H9 (cell line): ENCODE data around the gene MMRN1. TPM values are rescaled to one million over a fixed set of nuclear protein-coding genes. Genes with fewer than 3 reads are reported as not detected.
A peak's percentile ranks its signal among the peaks of the same experiment; 100 is the strongest.

Source experiments
- DNase-seq: peaks from one replicate; pipeline ENCODE4 v3.0.0-alpha.2; 2017
- H2AFZ ChIP-seq: one replicate; pipeline ENCODE4 v1.6.1; 2013; ENCODE audit warnings: mild to moderate bottlenecking, low read length, control low read depth, moderate library complexity
- H2AK5ac ChIP-seq: 2 replicates; pipeline ENCODE4 v1.6.1; 2013; ENCODE audit warnings: low read length, control low read depth, mixed read lengths; ENCODE audit not compliant: insufficient read length
- H2BK120ac ChIP-seq: one replicate; pipeline ENCODE4 v1.6.1; 2013; ENCODE audit warnings: low read depth, mild to moderate bottlenecking, low read length, control low read depth, inconsistent platforms; ENCODE audit not compliant: poor library complexity, severe bottlenecking
- H2BK12ac ChIP-seq: 2 replicates; pipeline ENCODE4 v1.6.1; 2013; ENCODE audit warnings: low read length, control low read depth, mixed read lengths, low read depth; ENCODE audit not compliant: insufficient read length
- H2BK15ac ChIP-seq: 2 replicates; pipeline ENCODE4 v1.6.1; 2013; ENCODE audit warnings: low read depth, low read length, control low read depth
- H2BK20ac ChIP-seq: one replicate; pipeline ENCODE4 v1.6.1; 2013; ENCODE audit warnings: low read depth, mild to moderate bottlenecking, low read length, control low read depth, inconsistent platforms; ENCODE audit not compliant: poor library complexity, severe bottlenecking
- H2BK5ac ChIP-seq: 2 replicates; pipeline ENCODE4 v1.6.1; 2013; ENCODE audit warnings: low read length, control low read depth, mixed read lengths; ENCODE audit not compliant: insufficient read length
- H3K14ac ChIP-seq: 2 replicates; pipeline ENCODE4 v1.6.1; 2013; ENCODE audit warnings: low read length, control low read depth; ENCODE audit not compliant: insufficient read depth
- H3K18ac ChIP-seq: 2 replicates; pipeline ENCODE4 v1.6.1; 2013; ENCODE audit warnings: low read depth, mild to moderate bottlenecking, mixed read lengths, low read length, control low read depth; ENCODE audit not compliant: insufficient read length
- H3K23ac ChIP-seq: 2 replicates; pipeline ENCODE4 v1.6.1; 2013; ENCODE audit warnings: low read length, control low read depth, mixed read lengths, low read depth; ENCODE audit not compliant: insufficient read length
- H3K23me2 ChIP-seq: 2 replicates; pipeline ENCODE4 v1.6.1; 2013; ENCODE audit warnings: low read depth, mild to moderate bottlenecking, mixed read lengths, low read length, control low read depth; ENCODE audit not compliant: insufficient read length, poor library complexity, severe bottlenecking
- H3K27ac ChIP-seq: 2 replicates; pipeline ENCODE4 v1.5.1; 2013; ENCODE audit warnings: low read length, control low read depth, mixed read lengths, low read depth; ENCODE audit not compliant: insufficient read length
- H3K27me3 ChIP-seq: 2 replicates; pipeline ENCODE4 v1.6.1; 2013; ENCODE audit warnings: low read length, control low read depth, inconsistent platforms; ENCODE audit not compliant: insufficient read depth
- H3K4ac ChIP-seq: 2 replicates; pipeline ENCODE4 v1.6.1; 2013; ENCODE audit warnings: low read depth, mild to moderate bottlenecking, control low read depth, inconsistent platforms, low read length, moderate library complexity
- H3K4me1 ChIP-seq: 2 replicates; pipeline ENCODE4 v1.6.1; 2013; ENCODE audit warnings: low read length, control low read depth, inconsistent platforms; ENCODE audit not compliant: insufficient read depth
- H3K4me2 ChIP-seq: 2 replicates; pipeline ENCODE4 v1.6.1; 2013; ENCODE audit warnings: low read length, control low read depth, mixed read lengths; ENCODE audit not compliant: insufficient read length, insufficient read depth
- H3K56ac ChIP-seq: 2 replicates; pipeline ENCODE4 v1.6.1; 2013; ENCODE audit warnings: low read depth, mild to moderate bottlenecking, mixed read lengths, low read length, control low read depth; ENCODE audit not compliant: insufficient read length
- H3K79me1 ChIP-seq: 2 replicates; pipeline ENCODE4 v1.6.1; 2013; ENCODE audit warnings: low read depth, mild to moderate bottlenecking, moderate library complexity, low read length, control low read depth, inconsistent platforms; ENCODE audit not compliant: insufficient read depth, poor library complexity, severe bottlenecking
- H3K79me2 ChIP-seq: 2 replicates; pipeline ENCODE4 v1.6.1; 2013; ENCODE audit warnings: low read length, control low read depth, inconsistent platforms; ENCODE audit not compliant: insufficient read depth
- H3K9ac ChIP-seq: 2 replicates; pipeline ENCODE4 v1.6.1; 2013; ENCODE audit warnings: low read length, control low read depth, mixed read lengths; ENCODE audit not compliant: insufficient read length; ENCODE audit errors: extremely low read depth
- H3K9me3 ChIP-seq: one replicate; pipeline ENCODE4 v1.6.1; 2013; ENCODE audit warnings: low read depth, low read length, inconsistent platforms; ENCODE audit not compliant: control insufficient read depth
- H3T11ph ChIP-seq: one replicate; pipeline ENCODE4 v1.6.1; 2013; ENCODE audit warnings: mild to moderate bottlenecking, low read length, control low read depth, inconsistent platforms
- H4K20me1 ChIP-seq: one replicate; pipeline ENCODE4 v1.6.1; 2013; ENCODE audit not compliant: control insufficient read depth, insufficient read length, insufficient read depth
- H4K5ac ChIP-seq: 2 replicates; pipeline ENCODE4 v1.6.1; 2013; ENCODE audit warnings: low read depth, mild to moderate bottlenecking, mixed read lengths, low read length, control low read depth; ENCODE audit not compliant: insufficient read length
- H4K8ac ChIP-seq: replicated peaks from 2 replicates; pipeline ENCODE4 v1.6.1; 2013; ENCODE audit warnings: low read length, control low read depth, mixed read lengths, low read depth; ENCODE audit not compliant: insufficient read length
- H4K91ac ChIP-seq: 2 replicates; pipeline ENCODE4 v1.6.1; 2013; ENCODE audit warnings: low read depth, mild to moderate bottlenecking, moderate library complexity, mixed read lengths, low read length, control low read depth; ENCODE audit not compliant: insufficient read length
- H3K27ac Mint-ChIP-seq, 3 experiments: 2 replicates in 2 of 3; 3 replicates in 1 of 3; pipeline ENCODE4 v1.8.0; 2020 to 2021; ENCODE audit warnings: mixed read lengths in 3 of 3, mild to moderate bottlenecking in 1 of 3, moderate library complexity in 1 of 3
- H3K27me3 Mint-ChIP-seq: 2 replicates; pipeline ENCODE4 v1.8.0; 2021; ENCODE audit warnings: low read depth, mild to moderate bottlenecking, moderate library complexity, mixed read lengths
- H3K36me3 Mint-ChIP-seq, 3 experiments: 2 replicates in 2 of 3; 3 replicates in 1 of 3; pipeline ENCODE4 v1.8.0; 2020 to 2021; ENCODE audit warnings: low read depth in 3 of 3, mixed read lengths in 3 of 3; ENCODE audit not compliant: insufficient read depth in 1 of 3
- H3K4me1 Mint-ChIP-seq, 2 experiments: 2 replicates each; pipeline ENCODE4 v1.8.0; 2020; ENCODE audit warnings: mixed read lengths in 2 of 2
- H3K4me3 Mint-ChIP-seq, 2 experiments: 2 replicates in 1 of 2; 3 replicates in 1 of 2; pipeline ENCODE4 v1.8.0; 2020 to 2021; ENCODE audit warnings: mild to moderate bottlenecking in 2 of 2, mixed read lengths in 2 of 2, moderate library complexity in 1 of 2
- H3K9me3 Mint-ChIP-seq, 2 experiments: 2 replicates in 1 of 2; 3 replicates in 1 of 2; pipeline ENCODE4 v1.8.0; 2020; ENCODE audit warnings: mild to moderate bottlenecking in 2 of 2, mixed read lengths in 2 of 2, moderate library complexity in 1 of 2
- CTCF ChIP-seq: fragments of 200-600 bp; sonication (generic); conservative IDR thresholded peaks from 3 replicates; pipeline ENCODE4 v1.8.0; 2021; ENCODE audit warnings: antibody characterized with exemption, mild to moderate bottlenecking
- WGBS: extraction: QIAGEN DNeasy Blood & Tissue Kit; methylation state at CpG from one replicate; pipeline ENCODE4 v1.1.7; 2013; ENCODE audit warnings: missing lambda C conversion rate, low lambda C conversion rate, mixed read lengths; ENCODE audit not compliant: insufficient read length; ENCODE audit errors: extremely low coverage; 5-methylcytosine and 5-hydroxymethylcytosine counted together
- total RNA-seq: library from RNA; stranded (reverse); gene quantifications from 2 replicates; pipeline ENCODE4 v1.2.1, GENCODE V29; 2021

The MMRN1 gene
- total RNA-seq, 1 experiment from 2014 or later = not detected

GRCh38 chr4:89949782-89950387 is 55.2 kb downstream of the MMRN1 start:
- no peak overlapping the region for H2BK20ac ChIP-seq
- H3K23me2 ChIP-seq = no peaks in the 10 kb centered on the region
- no peak overlapping the region for H3K56ac ChIP-seq
- peak; percentile 62 for TF ChIP-seq CTCF
- Mint-ChIP-seq H3K4me3 (no peak overlapping the region), H3K4me1 (peaks cover 15 to 18% of the 10 kb centered on the region in 2 experiments), H3K27me3 (no peaks in the 10 kb centered on the region), H3K9me3 (no peaks in the 10 kb centered on the region), H3K36me3 (no peaks in the 10 kb centered on the region), H3K27ac (no peak overlapping the region)
- H2BK120ac ChIP-seq = no peak overlapping the region
- no peaks in the 10 kb centered on the region for H3K79me1 ChIP-seq
- H3K9ac ChIP-seq = no peak overlapping the region
- H2BK15ac ChIP-seq = no peak overlapping the region
- no peak overlapping the region for H3K4ac ChIP-seq
- no peak overlapping the region for H3K18ac ChIP-seq
- no peak overlapping the region for H2BK12ac ChIP-seq
- no peaks in the 10 kb centered on the region for H3K27me3 ChIP-seq
- H3T11ph ChIP-seq = no peak overlapping the region
- H3K14ac ChIP-seq = no peak overlapping the region
- no peaks in the 10 kb centered on the region; the same call in 1 of the 2 replicates for H3K4me1 ChIP-seq
- H2BK5ac ChIP-seq = no peak overlapping the region
- no peak overlapping the region for H4K5ac ChIP-seq
- H4K91ac ChIP-seq = no peak overlapping the region
- no peak overlapping the region for H3K27ac ChIP-seq
- H4K8ac ChIP-seq = no peak overlapping the region
- no peaks in the 10 kb centered on the region for H3K9me3 ChIP-seq
- DNase-seq = no peak
- H3K79me2 ChIP-seq = no peaks in the 10 kb centered on the region
- H2AFZ ChIP-seq = no peak overlapping the region
- H2AK5ac ChIP-seq = no peak overlapping the region
- H4K20me1 ChIP-seq = no peaks in the 10 kb centered on the region
- no peak overlapping the region for H3K4me2 ChIP-seq
- no CpG with 5 or more reads among the region's 2 CpGs for WGBS
- H3K23ac ChIP-seq = no peak overlapping the region
